GM18517 (cell line): ENCODE results near the gene ANO2.

Experiments
- ATAC-seq: cut with Tn5 transposase; IDR thresholded peaks from one replicate; pipeline ENCODE4 v1.9.1; 2021; ENCODE audit warnings: mild to moderate bottlenecking, moderate library complexity; ENCODE audit not compliant: unreplicated experiment

Gene ANO2

DNA sequence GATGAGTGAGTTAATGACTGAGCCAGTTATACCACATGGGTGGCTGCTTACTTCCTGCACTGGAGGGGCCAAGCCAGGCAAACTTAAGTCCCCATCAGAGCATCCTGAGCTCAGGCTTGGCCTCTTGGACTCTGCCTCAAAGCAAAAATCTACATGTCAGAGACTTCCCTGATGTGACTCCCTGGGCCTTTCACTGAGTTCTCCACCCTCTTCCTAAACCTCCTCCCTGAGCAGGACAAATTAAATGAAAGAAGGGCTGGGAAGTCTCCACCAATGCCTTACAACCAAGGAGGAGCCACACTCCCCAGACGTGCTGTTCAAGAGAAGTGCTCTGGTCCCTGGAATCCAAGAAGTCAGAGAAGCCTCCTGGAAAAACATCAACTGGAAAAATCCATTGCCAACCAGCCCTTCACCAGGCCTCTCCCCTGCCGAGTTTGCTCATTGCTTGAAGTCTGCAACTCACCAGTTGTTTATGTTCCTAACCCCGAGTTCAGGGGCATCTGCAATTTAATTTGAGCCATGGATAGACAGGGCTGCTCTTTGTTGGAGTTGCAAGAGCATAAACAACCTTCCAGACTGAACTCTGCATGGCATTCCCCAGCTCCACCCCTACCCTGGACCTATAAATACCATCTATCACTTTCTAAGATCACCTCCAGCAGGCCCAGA is 160.5 kb downstream of the ANO2 start:
- ATAC-seq: no peak

GRCh38 chr12:5783289-5783920 is 161.7 kb downstream of the ANO2 start:
- ATAC-seq: no peak

- no peak for ATAC-seq
Measured at GRCh38 chr12:5780536-5780935, 164.5 kb downstream of the ANO2 start.

DNA sequence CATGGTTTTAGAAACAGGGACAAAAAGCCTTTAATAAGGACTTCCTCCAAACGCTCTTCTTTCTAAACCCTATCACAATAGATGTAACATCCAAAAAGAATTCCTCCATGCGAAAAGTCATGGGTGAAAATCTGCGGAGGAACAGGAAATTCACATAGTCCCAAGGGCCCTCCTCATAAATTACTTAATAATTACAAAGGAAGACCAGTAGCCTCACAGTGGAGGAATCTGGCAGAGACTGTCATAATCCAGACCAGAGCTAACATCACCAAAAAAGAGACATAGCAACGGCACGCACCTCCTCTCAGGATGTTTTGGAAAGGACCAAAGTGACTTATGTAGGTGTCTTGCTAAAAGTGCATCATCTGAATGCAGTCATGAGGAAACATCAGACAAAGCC is 165.7 kb downstream of the ANO2 start:
- no peak for ATAC-seq

- ATAC-seq: no peak
Measured at GRCh38 chr12:5778821-5779220, 166.2 kb downstream of the ANO2 start.

DNA sequence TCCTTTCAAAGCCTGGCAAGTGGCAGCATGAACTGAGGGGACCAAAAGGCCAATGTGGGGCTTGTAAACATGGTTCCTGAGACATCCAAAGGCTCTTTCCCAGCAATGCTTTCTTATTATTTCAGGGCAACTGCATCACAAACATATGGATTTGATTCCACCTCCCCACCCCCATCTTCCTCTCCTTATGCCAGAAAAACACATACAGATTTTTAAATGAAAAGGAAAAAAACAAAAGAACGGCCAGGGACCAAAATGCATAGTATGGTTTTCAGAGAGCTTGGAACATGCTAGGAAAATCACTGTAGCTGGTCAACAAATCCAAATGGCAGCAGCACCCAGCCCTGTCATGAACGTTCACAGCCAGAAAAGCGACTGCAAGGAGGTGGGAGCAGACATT is 167.6 kb downstream of the ANO2 start:
- no peak for ATAC-seq

DNA sequence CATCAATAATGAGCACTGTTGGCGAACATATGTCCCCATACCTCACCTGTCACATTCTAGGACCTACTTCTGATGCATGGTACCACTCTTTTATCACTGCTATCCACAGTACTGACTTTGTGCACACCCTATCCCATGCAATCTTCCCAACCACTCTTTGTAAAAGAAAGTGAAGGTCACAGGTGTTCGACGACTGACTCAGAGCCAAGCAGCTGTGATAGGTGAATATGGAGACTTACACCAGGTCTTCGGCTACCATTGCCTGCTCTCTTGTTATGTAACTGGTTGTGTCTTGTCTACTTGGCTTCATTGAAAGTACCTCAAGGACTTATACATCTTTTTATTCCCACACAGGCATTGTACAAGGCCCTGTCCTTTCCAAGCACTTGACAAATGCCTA is 169.0 kb downstream of the ANO2 start:
- no peak for ATAC-seq

GRCh38 chr12:5773550-5773949 is 171.5 kb downstream of the ANO2 start:
- no peak for ATAC-seq

DNA sequence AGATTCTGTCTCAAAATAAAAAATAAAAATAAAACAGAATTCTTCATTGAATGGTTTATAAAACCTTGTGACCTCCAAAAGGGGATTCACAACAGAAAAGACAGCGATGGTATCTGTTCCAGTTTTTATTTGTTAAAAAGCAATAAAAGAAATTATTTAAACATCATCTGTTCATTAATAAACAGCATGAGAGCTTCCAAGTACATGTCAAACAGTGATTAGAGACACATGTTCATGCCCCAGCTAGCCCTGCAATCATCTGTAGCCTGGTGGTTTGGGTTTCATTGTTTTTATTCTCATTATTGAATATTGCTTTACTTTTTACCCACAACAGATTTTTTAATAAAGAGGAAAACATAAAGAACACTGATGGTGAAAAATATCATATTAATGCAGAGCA is 173.3 kb downstream of the ANO2 start:
- no peak for ATAC-seq

GRCh38 chr12:5770727-5771126 is 174.3 kb downstream of the ANO2 start:
- no peak for ATAC-seq

DNA sequence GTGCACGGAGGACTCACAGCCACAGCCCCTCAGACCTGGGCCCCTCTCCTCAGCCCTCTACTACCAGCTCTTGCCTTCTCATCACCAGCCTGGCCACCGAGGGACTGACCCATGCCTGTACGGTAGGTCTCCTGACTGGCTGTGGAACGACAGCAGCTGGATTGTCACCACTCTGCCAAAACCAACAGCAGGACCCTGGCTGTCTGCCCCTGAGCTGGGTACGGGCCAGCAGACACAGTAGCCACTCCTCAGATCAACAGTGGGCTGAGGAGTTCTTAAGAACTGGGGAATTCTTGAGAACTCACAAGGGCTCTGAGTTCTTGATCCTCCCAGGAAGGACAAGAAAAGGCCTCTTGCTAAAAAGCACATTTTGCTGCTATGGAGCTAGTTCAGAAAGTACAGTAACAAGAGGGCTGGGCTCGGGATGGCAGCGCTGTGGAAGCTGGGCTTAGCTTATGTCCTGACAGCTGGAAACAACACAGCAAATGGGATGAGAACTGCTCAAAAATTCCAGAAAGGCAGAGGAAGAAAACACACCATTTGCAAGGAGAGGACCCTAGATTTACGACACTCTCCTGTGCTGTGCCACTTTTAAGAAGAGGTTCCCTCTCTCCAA is 176.4 kb downstream of the ANO2 start:
- no peak for ATAC-seq

DNA sequence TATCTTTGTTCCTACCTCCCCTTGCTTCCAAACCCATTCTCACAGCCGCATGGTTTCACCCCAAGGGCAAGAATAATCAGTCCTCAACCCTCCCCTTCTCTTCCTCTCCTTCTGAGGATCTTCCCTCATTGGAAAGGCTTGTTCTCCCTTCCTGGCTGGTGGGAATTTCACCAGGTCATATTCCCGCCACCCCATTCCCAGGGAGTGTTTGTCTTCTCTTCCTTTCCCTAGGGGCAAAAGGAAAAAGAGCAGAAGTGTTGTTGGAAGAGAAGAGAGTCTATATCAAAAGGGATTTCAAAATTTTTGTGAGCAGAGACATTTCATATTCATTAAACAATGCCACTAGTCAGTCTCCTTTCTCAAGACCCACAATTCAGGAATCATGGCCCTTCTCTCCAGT is 176.9 kb downstream of the ANO2 start:
- ATAC-seq: no peak

GRCh38 chr12:5758347-5758746 is 186.7 kb downstream of the ANO2 start:
- no peak for ATAC-seq

GRCh38 chr12:5756338-5756842 is 188.7 kb downstream of the ANO2 start:
- no peak for ATAC-seq

DNA sequence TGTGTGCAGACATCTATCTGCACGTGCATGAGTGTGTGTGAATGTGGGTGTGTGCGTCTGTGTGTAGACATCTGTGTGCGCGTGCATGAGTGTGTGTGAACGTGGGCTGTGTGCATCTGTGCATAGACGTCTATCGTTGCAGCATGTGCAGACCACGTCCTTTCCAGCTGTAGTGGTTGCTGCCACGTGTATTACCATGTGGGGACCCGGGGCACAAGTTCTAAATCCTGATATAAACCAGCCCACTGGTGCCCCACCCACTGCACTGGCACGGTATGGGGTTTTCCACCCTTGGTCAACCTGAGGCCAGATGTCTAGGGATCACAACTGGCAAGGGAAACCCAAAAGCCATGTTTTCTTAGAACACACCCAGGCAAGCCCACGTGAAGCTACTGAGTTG is 197.0 kb downstream of the ANO2 start:
- ATAC-seq: no peak

GRCh38 chr12:5746917-5747316 is 198.1 kb downstream of the ANO2 start:
- ATAC-seq: no peak

DNA sequence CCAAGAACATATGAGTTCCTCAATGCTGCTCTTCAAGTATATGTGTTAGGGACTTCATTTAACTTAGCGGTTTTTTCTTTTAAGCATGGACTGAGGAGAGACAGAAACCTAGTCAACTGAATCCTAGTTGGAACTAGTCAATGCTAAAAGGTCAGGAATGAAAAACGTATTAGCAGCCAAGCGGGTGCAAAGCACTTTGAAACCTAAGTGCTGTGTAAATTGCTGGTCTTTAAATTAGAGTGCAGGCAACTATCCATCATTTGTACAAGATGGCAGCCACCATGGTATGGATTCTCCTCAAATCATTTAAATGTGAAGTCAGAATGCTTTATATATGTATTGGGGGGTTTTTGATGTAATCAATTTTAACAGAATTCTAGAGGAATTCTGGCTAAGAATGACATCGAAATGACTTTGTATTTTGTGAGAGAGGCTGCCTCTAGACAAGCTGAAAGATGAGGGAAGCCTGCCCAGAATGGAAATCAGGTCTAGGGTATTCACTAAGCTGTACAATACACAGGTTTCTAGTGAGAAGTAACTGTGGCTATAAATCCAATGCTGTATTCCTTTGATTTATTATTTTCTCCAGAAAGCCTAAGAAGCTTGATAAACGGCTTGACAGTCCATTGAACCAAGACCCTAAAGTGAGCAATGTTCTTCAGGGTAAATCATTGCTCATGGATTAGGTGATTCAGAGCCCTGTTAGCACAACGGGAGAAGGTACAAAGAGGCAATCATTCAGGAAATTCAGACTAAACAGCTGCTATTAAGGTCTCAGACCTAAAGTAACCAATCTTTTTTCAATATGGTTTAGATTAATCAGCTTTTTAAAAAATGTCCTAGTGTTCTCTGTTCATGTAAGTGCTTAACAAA is 198.8 kb downstream of the ANO2 start:
- ATAC-seq: no peak

DNA sequence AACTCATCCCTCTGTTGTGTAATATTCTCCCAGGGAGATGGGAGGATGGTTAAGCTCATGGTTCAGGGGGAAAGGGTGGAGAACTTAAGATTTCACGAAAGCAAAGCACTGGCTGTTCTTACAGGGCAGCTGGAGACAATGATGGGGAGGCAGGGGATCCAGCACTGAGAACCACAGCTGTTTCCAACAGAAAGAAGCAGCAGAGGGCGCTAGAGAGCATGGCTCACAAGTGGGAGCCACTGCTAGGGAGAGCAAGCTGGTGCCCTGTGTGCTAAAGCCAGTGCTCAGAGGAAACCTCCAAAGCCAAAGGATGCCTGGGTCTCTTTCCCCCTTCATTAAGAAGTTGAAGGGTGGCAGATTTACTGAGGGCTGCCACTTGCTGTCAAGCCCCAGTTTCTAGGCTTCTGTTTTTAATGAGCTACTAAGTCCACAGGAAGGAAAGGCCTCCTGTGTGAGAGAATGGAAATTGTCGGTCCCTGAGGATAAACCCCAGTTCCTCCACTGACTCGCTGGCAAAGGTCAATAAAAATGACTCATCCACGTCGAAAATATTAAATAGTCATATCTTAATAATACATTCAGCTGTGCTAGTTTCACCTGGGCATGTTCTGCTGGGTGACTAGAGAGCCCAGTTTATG is 199.7 kb downstream of the ANO2 start:
- ATAC-seq: no peak

DNA sequence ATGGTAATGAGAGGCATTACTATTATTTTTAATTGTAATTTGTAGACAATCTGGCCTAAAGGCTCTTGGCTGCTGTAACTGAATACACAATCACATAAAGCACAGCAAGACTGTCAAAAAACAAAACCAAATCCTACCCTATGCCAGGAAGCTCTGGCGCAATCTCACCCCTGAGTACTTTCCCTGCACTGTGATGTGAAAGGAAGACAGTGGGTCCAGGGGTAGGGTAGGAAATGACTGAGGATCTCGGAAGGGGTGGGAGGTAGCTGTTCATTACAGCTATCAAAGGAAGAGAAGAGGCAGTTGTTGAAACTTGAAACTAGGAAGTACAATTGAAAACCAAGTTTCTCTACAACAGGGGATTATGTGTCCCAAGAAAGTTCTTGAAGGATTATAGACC is 202.8 kb downstream of the ANO2 start:
- ATAC-seq: no peak

DNA sequence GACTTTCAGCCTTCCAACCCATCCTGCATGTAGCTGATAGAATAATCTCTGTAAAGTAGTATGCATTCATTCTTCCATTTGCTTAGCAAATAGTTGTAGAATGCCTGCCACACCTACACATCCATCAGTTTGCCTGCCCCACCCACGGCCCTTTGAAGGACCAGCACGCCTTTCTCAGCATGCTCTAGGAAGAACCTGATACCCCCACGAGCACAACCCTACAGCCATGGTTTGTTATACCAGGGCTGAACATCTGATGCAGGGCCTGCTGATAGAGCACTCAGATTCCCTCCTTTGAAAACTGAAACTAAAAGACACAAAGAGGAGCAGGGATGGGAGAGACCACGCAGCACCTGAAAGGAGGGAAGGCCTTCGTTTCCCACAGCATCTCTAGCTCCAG is 205.1 kb downstream of the ANO2 start:
- ATAC-seq: no peak

DNA sequence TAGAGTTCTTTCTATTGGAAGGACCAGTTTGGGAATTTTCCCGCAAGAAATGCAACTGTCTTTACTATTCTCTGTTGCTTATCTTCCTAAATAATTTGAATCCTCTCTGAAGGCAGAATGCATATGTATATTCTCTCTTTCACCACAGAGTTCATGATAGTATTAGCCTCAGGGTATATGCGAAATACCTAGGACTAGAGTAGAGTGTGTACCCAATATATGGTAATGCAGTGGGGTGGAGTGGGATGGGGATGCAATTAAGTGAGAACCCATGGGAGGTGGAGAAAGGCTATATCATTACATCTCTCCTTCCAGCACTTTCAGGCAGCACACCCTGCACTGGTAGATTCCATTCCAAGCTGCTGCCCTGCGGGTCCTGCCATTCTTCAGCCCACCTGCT is 207.3 kb downstream of the ANO2 start:
- no peak for ATAC-seq
